Daoy (cell line): ENCODE data around the gene SLC12A5. TPM values are rescaled to one million over a fixed set of nuclear protein-coding genes. Genes with fewer than 3 reads are reported as not detected.

Source experiments
- DNase-seq: peaks from one replicate; pipeline ENCODE4 v3.0.0-alpha.2; 2015; ENCODE audit warnings: low read depth
- total RNA-seq: library from RNA; depleted of rRNA; stranded (reverse); fragments of >200 nt; shearing (Covaris generic); gene quantifications from 2 replicates; pipeline ENCODE4 v1.2.3, GENCODE V29; 2014

SLC12A5 gene
- total RNA-seq, 1 experiment from 2014 or later = not detected

DNA sequence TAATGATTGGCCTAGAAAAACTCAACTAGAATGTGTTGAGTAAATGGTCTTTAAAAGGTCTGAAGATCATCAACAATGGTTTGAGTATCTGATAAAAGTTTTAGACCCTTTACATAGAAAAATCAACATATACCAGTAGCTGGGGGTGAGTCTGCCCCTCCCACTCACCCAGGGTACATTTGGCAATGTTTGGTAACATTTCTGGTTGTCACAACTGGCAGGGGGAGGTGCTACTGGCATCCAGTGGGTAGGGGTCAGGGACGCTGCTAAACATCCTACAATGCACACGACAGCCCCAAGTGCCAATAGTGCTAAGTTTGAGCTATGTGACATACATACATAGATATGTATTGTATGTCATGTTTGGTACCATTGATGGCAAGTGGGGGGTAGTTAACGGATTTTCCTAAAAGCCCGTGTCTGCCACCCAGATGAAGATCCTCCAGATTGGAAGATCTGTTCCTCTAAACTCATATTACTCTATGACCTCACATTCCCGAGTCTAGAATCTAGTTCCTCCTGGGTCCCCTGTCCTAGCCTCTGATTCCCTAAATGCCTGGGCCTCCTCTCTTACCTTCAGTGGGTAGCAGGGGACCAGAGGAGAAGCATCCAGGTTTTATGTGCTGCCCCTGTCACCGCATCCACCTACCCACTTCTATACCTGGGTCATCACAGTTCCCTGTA lies 22.9 kb upstream of the SLC12A5 start:
- no peak for DNase-seq

DNA sequence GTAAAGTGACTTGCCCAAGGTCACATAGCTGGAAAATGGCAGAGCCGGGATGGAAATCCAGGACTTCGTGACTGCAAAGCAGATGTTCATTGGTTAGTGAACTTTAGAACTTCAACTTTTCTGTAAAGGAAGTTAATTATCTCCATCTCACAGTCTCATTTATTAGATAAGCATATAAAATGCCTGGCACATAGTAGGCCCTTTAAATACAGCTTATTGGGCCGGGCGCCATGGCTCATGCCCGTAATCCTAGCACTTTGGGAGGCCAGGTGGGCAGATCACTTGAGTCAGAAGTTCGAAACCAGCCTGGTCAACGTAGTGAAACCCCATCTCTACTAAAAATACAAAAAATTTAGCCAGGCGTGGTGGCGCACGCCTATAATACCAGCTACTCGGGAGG lies 22.1 kb upstream of the SLC12A5 start:
- DNase-seq = no peak

DNA sequence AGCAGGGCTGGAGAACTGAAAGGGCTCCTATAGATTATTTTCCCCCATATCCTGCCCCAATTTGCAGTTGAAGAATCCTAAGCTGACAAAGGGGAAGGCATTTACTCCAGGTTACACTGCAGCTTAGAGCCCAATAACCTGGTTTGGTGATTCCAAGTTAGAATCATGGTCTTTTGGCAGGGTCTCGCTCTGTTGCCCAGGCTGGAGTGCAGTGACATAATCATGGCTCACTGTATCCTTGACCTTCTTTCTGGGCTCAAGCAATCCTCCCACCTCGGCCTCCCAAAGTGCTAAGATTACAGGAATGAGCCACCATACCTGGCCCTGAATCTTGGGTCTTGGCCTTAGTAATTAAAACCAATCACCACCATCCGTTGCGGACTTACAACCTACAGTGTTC lies 21.3 kb upstream of the SLC12A5 start:
- DNase-seq = no peak

DNA sequence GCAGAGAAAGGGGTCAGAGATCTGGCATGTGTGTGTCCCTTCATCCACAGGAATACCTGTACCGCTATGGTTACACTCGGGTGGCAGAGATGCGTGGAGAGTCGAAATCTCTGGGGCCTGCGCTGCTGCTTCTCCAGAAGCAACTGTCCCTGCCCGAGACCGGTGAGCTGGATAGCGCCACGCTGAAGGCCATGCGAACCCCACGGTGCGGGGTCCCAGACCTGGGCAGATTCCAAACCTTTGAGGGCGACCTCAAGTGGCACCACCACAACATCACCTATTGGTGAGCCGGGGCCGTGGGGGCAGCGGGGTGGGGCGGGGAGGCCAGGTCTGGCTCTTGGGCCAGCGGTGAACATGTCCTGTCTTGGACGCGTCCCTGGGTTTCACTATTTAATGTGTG lies 19.2 kb upstream of the SLC12A5 start:
- DNase-seq = no peak

DNA sequence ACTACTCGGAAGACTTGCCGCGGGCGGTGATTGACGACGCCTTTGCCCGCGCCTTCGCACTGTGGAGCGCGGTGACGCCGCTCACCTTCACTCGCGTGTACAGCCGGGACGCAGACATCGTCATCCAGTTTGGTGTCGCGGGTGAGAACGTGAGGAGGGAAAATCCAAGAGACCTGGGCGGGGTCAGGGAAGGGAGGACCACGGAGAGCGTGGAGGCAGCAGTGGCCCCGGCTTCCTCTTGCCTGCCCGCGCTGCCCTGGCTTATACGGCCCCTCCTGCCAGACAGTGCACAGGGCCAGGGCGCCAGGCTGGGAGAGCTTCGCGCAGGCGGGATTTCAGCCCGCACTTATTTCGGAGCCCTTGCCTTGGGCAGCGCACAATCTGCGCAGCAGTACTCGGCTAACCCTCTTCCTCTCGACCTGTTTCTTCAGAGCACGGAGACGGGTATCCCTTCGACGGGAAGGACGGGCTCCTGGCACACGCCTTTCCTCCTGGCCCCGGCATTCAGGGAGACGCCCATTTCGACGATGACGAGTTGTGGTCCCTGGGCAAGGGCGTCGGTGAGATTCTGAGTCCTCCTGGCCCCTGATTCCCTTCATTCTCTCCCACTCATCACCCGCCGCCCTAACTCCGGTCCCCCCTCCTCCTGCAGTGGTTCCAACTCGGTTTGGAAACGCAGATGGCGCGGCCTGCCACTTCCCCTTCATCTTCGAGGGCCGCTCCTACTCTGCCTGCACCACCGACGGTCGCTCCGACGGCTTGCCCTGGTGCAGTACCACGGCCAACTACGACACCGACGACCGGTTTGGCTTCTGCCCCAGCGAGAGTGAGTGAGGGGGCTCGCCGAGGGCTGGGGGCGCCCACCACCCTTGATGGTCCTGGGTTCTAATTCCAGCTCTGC lies 18.3 kb upstream of the SLC12A5 start:
- no peak for DNase-seq

DNA sequence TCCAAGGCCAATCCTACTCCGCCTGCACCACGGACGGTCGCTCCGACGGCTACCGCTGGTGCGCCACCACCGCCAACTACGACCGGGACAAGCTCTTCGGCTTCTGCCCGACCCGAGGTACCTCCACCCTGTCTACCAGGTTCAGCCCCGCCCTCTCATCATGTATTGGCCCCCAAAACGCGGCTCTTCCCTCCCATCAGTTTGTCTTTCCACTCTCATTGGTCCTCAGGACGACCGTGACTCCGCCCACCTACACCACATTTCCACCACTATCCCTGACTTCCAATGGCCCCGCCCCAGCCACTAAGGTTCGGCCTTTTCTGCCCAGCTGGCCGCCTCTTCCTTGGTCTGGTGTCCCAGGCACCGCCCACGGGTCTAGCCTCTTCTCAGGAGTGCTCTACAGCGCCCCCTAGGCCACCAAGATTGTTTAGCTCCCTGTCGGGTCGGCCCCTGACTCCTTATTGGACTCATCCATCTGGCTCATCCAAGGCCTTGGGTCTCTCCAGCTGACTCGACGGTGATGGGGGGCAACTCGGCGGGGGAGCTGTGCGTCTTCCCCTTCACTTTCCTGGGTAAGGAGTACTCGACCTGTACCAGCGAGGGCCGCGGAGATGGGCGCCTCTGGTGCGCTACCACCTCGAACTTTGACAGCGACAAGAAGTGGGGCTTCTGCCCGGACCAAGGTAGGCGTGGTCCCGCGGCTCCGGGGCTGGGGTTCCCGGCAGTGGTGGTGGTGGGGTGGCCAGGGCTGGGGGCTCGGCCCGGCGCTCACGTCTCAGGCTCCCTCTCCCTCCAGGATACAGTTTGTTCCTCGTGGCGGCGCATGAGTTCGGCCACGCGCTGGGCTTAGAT lies 17.2 kb upstream of the SLC12A5 start:
- DNase-seq = peak; percentile 41

DNA sequence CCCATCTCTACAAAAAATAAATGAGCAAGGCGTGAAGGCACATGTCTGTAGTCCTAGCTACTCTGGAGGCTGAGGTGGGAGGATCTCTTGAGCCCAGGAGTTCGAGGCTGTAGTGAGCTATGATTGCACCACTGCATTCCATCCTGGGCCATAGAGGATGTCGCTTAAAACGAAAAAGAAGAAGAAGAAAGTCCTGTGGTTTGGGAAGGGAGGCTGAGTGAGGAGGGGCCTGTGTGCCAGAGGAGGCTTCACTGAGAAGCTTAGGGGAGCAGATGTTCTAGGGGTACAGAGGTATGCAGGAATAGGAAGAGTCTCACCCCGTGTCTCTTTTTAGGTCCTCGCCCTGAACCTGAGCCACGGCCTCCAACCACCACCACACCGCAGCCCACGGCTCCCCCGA lies 16.1 kb upstream of the SLC12A5 start:
- no peak for DNase-seq

DNA sequence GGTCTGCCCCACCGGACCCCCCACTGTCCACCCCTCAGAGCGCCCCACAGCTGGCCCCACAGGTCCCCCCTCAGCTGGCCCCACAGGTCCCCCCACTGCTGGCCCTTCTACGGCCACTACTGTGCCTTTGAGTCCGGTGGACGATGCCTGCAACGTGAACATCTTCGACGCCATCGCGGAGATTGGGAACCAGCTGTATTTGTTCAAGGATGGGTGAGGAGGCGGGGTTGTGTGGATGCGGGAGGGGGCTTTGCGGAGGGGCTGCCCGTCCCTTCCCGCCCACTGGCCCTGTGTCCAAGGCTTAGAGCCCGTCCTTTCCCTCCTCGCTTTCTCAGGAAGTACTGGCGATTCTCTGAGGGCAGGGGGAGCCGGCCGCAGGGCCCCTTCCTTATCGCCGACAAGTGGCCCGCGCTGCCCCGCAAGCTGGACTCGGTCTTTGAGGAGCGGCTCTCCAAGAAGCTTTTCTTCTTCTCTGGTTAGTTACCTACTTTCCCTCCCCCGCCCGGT lies 15.6 kb upstream of the SLC12A5 start:
- no peak for DNase-seq

DNA sequence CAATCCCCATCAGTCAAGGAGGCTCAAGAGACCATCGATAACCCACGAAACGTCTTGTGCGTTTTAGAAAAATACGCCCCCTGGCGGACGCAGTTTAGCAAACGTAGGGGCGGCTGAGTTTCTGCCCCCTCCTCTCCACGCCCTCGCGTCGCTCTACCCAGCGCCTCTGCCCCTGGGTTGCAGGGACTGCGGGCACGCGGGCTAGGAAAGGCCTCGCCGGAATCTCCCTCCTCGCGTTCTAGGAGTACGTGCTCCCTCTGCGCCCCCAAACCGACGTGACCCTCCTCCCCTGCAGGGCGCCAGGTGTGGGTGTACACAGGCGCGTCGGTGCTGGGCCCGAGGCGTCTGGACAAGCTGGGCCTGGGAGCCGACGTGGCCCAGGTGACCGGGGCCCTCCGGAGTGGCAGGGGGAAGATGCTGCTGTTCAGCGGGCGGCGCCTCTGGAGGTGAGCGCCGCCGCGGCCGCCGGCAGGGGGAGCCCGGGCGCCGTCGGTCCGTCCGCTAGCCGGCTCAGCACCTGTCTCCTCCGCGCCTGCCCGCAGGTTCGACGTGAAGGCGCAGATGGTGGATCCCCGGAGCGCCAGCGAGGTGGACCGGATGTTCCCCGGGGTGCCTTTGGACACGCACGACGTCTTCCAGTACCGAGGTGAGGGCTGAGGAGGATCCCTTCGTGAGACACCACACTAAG lies 15.0 kb upstream of the SLC12A5 start:
- DNase-seq = peak; percentile 67

DNA sequence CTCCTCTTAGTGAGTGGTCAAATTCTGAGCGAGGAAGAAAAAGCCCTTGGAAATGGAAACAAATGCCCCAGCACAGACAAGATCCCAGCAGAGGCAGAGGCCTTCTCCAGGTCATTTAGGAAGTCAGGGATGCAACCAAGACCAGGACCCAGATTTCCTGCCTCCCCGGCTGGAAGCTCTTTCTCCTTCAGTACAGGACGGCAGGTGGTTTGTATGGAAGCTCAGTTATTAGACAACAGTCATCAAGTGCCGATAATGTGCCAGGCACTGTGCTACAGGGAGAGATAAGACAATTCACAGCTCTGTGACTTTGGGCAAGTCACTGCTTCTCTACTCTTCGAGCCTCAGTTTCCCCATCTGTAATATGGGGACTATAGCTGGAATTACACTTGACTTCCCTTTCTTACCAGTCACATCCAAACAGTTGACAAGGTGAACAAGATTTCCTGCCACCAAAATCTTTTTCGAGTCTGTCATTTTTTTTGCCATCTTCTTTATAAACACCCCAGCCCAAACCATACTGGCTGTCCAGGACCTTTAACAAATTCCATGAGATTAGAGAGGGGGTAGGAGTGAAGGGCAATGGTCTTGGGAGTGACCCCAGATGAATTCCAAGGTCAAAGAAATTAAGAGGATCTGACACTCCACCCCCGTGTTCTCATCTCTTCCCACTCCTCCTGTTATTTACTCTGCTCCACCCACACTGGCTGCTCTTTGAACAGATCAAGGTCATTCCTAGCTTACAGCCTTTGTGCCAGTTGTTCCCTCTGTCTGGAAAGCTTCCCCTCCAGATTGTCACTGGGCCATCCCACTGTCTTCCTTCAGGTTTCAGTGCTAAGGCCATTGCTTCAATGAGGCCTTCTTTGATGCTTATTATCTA lies 14.3 kb upstream of the SLC12A5 start:
- DNase-seq = no peak

DNA sequence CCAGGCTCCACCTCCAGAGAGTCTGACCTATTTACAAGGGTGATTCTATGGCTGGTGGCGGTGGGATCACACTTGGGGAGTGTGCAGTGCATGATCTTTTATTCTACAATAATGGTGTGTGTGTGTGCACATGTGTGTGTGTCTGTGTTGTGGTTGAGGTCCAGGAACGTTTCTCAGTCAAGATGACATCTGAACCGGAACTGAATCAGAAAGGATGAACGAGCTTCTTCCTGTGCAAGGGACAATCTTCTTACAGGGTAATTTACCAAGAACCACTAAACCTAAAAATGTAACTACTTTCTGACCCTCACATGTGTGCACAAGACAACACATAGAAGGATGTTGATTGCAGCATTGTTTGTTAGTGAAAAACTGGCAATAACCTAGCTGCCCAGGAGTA lies 11.7 kb upstream of the SLC12A5 start:
- DNase-seq = no peak

DNA sequence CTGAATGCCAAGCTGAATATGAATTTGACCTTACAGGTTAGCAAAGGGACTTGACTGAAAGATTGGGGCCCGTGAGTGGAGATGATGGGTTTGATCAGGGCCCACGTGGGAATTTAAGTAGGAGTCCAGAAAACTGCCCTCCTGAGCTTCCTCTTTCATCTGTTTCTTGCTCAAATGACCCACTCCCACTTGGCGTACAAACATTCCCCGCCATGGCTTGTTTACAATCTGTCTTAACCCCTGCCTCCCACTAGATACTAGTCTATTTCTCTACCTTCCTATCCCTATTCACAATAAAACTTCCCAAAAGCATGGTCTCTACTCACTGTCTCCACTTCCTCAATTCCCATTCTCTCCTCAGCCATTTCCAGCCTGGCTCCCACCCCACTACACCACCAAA lies 10.9 kb upstream of the SLC12A5 start:
- DNase-seq = no peak

DNA sequence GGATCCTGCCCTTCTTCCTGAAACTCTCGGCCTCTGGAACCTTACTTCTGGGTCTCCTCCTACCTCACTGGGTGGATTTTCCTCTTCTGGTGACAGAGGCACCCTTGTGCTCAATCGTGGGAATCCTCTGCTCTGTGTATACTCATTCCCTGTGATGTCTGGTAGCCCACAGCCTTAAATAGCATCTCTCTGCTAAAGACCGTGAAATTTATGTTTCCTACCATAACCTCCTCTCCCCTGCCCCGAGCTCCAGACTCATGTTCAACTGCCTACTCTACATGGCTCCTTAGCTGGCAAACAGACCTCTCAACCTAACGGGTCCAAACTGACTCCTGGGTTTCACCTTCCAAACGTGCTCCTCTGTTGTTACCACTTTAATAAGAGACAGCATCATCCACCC lies 10.4 kb upstream of the SLC12A5 start:
- DNase-seq = no peak

DNA sequence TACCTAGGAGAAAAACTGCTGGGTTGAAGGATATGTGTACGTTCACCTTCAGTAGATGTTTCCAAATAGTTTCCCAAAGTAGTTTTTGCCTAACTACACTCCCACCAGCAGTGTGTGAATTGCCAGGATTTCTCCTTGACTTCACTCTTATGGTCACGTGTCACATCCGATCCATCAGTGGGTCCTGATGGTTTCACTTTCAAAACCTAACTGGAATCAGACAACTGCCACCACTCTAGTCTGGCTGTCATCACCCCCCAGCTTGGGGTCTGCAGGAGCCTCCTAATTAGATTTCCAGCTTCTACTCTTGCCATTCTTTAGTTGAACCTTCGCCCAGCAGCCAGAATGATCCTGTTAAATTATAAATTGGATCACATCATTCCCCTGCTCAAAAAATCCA lies 8.5 kb upstream of the SLC12A5 start:
- no peak for DNase-seq

DNA sequence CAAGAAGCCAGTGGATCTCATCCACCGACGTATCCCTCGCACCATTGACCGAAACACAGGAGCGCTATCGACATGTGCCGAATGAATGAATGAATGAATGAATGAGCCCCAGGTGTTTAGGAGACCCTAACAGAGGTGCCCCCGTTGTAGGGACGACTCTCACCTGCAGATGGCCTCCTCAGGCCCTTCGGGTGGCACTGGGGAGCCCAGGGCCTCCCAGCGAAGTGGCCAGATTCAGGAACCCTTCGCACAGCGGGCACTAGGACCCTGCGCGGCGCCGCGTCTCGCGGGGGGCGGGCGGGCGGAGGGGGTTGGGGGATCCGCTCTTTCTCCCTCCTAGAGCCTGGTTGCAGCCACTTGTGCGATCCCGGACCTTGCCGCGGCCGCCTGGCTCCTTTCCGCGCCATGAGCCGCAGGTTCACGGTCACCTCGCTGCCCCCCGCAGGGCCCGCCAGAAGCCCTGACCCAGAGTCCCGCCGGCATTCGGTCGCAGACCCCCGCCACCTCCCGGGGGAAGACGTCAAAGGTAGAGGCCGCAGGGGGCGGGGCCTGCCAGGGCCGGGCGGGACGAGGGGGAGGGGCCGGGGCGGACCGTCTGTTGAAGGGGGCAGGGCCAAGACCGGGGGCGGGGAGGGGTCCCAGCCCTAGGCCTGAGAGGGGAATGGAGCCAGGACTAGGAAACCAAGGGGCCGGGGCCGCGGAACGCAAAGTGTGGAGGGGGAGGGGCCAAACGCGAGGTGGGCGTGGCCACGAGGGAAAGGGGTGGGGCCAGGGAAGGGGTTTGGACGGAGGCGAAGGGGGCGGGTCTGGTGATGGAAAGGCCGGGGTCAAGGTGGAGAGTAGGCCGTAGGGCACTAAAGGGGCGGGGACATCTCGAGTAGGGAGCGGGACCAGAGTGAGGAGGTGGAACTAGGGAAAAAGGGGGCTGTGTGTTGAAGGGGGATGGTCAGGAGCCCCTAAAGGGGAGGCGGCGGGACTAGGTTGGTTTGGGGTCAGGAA lies 7.4 kb upstream of the SLC12A5 start:
- peak; percentile 58 for DNase-seq

DNA sequence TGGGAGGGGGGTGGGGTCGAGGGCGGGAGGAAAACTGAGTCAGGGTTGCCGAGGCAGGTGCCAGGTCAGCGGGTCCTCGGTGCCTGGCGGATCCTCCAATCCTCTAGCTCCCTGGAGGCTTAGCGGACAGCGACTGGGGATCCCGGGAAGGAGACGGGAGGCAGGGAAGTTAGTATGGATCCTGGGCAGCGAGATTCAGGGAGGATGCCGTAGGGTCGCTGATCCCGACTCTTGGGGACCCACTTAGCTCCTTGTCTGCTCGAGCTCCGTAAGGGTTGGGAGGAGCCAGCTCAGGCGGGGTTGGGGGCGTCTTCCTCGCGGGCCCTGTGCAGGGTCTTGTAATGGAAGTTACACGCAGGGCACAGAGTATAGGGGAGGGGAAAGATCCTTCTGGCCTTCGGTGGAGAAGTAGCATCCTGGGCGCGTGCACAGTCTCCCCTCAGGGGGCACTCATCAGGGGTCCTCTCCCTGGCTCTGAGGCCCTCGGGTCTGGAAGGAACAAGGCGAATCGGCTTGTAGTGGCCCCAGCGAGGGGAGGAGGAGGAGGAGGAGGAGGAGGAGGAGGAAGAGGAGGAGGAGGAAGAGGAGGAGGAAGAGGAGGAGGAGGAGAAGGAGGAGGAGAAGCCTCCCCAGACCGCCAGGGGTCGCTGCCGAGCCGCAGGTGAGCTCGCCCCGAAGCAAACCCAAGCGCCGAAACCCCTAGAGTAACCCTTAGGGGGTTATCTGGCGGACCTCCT lies 6.4 kb upstream of the SLC12A5 start:
- peak; percentile 70 for DNase-seq

DNA sequence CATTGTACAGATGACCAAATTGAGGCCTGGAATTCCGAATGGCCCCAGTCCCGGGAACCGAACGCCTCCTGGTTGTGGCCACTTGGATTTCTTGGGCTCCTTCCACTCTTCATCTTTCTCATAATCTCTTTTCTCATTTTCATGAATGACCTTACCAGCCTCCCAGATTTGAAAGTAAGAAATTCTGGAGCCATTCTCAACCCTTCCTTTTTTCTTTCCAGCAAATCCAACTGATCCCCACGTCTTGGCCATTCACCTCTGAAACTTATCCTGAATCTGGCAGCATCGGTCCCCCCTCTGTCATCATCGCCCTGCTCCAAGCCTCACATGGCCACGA lies 5.9 kb upstream of the SLC12A5 start:
- DNase-seq = no peak

DNA sequence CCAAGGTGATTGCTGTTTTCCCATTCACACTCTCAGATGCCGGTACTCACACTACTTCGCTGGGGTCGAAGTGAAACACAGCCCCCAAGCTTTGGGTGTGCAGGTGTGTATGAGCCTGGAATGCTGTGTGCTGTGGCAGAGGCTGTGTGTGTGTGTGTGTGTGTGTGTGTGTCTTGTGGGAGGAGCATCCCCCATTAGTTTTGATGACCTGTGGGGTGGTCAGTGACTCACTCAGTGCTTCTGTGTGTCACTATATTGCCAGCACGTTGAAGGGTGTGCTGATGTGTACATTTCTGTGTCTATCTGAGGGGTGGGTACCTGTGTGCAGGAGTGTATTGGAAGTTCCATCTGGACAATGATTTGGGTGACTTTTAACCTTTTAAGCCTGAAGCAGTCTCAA lies 5.0 kb upstream of the SLC12A5 start:
- peak; percentile 52 for DNase-seq

DNA sequence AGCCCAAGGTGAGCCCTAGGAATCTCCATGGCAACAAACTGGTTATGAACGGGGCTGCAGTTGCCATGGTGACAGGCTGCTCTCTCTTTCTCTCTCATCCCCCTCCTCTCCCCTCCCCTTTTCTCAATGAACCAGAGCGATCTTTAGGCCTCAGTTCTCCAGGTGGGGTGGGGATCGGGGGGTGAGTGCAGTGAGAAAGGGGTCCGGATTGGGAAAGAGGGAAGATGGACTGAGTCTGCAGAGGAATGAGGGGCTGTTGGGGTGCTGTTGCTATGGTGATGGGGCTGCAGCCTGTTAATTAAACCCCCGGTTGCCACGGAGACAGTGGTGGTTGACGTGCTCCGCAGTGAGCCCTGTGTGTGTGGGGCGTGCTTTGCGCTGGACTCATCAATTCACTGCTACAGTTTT lies 3.6 kb upstream of the SLC12A5 start:
- no peak for DNase-seq
